ENCODE data around the gene IRAK2. TPM values are rescaled to one million over a fixed set of nuclear protein-coding genes. Genes with fewer than 3 reads are reported as not detected.

IRAK2 gene
- total RNA-seq, 1 experiment from 2014 or later, result 0.61 TPM

DNA sequence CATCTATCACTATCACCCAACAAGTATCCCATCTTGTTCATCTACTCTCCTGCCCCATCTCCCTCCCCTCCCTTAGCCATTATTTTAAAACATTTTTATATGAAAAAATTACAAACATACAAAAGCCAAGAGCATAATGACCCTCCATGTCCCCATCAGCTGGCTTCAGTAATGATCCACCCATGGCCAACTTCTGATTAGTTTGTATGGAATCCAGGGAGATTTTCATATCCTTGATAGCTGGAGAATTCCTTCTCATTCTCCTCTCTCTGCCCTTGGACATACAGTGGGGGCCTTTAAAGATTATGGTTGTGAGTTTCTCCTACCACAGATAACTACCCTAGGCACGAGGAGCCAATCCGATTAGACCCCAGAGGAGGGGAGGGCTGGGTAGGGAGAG, 40.2 kb downstream of the IRAK2 start:
- no peak for DNase-seq
- no peaks in the 10 kb centered on the region; the same call in 1 of the 2 replicates for H3K27me3 Mint-ChIP-seq (ENCODE audit: low read depth)
- no peak overlapping the region for H3K4me3 Mint-ChIP-seq
- no peak overlapping the region for H2BK120ac ChIP-seq (ENCODE audit: low read depth, low read length, poor library complexity, severe bottlenecking)
- no peak overlapping the region for H3K23ac ChIP-seq (ENCODE audit: insufficient read length, low read depth, low read length)
- no peaks in the 10 kb centered on the region for H3K9me3 ChIP-seq (ENCODE audit: control insufficient read depth, low read depth, low read length)
- no peaks in the 10 kb centered on the region for H3K27me3 ChIP-seq (ENCODE audit: insufficient read depth, low read length)
- no peak overlapping the region for H3K18ac ChIP-seq (ENCODE audit: insufficient read length, low read depth, low read length)
- no peak overlapping the region for H4K8ac ChIP-seq (replicated peaks; ENCODE audit: insufficient read length, low read depth, low read length)
- H2AK5ac ChIP-seq (ENCODE audit: insufficient read length, low read length), result no peak overlapping the region
- H3T11ph ChIP-seq (ENCODE audit: low read length), result no peak overlapping the region
- no peak overlapping the region for H4K5ac ChIP-seq (ENCODE audit: insufficient read length, low read depth, low read length)
- H3K9ac ChIP-seq (ENCODE audit: extremely low read depth, insufficient read length, low read length), result no peak overlapping the region
- H2BK20ac ChIP-seq (ENCODE audit: low read depth, low read length, poor library complexity, severe bottlenecking), result no peak overlapping the region
- H3K79me2 ChIP-seq (ENCODE audit: insufficient read depth, low read length), result no peaks in the 10 kb centered on the region
- TF ChIP-seq, protein P1, sequence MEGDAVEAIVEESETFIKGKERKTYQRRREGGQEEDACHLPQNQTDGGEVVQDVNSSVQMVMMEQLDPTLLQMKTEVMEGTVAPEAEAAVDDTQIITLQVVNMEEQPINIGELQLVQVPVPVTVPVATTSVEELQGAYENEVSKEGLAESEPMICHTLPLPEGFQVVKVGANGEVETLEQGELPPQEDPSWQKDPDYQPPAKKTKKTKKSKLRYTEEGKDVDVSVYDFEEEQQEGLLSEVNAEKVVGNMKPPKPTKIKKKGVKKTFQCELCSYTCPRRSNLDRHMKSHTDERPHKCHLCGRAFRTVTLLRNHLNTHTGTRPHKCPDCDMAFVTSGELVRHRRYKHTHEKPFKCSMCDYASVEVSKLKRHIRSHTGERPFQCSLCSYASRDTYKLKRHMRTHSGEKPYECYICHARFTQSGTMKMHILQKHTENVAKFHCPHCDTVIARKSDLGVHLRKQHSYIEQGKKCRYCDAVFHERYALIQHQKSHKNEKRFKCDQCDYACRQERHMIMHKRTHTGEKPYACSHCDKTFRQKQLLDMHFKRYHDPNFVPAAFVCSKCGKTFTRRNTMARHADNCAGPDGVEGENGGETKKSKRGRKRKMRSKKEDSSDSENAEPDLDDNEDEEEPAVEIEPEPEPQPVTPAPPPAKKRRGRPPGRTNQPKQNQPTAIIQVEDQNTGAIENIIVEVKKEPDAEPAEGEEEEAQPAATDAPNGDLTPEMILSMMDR (conservative IDR thresholded peaks at IDR 0.05), result no peak
- H3K23me2 ChIP-seq (ENCODE audit: insufficient read length, low read depth, low read length, poor library complexity, severe bottlenecking), result no peaks in the 10 kb centered on the region
- no peaks in the 10 kb centered on the region for H3K79me1 ChIP-seq (ENCODE audit: insufficient read depth, low read depth, low read length, poor library complexity, severe bottlenecking)
- no CpG with 5 or more reads among the region's 2 CpGs for WGBS (ENCODE audit: extremely low coverage, insufficient read length, low lambda C conversion rate)
- H2BK5ac ChIP-seq (ENCODE audit: insufficient read length, low read length), result no peak overlapping the region
- H3K56ac ChIP-seq (ENCODE audit: insufficient read length, low read depth, low read length), result no peak overlapping the region
- no peaks in the 10 kb centered on the region for H3K4me1 Mint-ChIP-seq
- no peak overlapping the region for H2AFZ ChIP-seq (ENCODE audit: low read length)
- no peaks in the 10 kb centered on the region for H3K4me1 ChIP-seq (ENCODE audit: insufficient read depth, low read length)
- H3K4me2 ChIP-seq (ENCODE audit: insufficient read depth, insufficient read length, low read length), result no peak overlapping the region
- H4K91ac ChIP-seq (ENCODE audit: insufficient read length, low read depth, low read length), result no peak overlapping the region
- no peak overlapping the region for H3K27ac ChIP-seq (ENCODE audit: insufficient read length, low read depth, low read length)
- no peak overlapping the region for H2BK15ac ChIP-seq (ENCODE audit: low read depth, low read length)
- H3K36me3 Mint-ChIP-seq (ENCODE audit: insufficient read depth in 1 of 3, low read depth in 3 of 3), result no peaks in the 10 kb centered on the region; a peak in 1 of 7 replicates
- no peaks in the 10 kb centered on the region for H3K9me3 Mint-ChIP-seq
- no peak overlapping the region for H3K4ac ChIP-seq (ENCODE audit: low read depth, low read length)
- no peak overlapping the region for H2BK12ac ChIP-seq (ENCODE audit: insufficient read length, low read depth, low read length)
- no peak overlapping the region for H3K14ac ChIP-seq (ENCODE audit: insufficient read depth, low read length)
- H4K20me1 ChIP-seq (ENCODE audit: control insufficient read depth, insufficient read depth, insufficient read length), result no peaks in the 10 kb centered on the region
- no peak overlapping the region for H3K27ac Mint-ChIP-seq

Measured in H9 (cell line).